ENCODE data around the gene NDUFS2.
A peak's percentile ranks its signal among the peaks of the same experiment; 100 is the strongest.

NDUFS2 gene

DNA sequence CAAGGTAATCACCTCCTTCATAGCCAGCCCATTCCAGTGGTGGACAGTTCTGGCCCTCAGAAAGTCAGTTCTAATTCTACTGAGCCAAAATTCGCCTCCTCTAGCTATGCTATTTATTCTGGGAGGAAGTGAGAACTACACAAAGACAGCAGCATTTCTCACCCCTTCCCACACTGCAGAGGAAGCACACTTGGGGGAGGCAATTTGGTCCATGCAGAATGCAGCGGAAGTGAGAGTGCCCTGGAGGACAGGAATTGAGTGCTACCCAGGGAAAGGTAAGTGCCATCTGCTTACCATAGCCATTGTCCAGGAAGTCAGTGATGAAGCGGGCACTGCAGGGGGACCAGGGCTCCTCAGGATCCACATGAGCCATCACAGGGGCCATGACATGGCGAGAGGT, 7.0 kb upstream of the NDUFS2 start:
- DNase-seq (ENCODE audit: low spot score) = no peak
- peak overlapping the region; percentile 75 for H3K4me3 ChIP-seq
- TF ChIP-seq, protein P1, sequence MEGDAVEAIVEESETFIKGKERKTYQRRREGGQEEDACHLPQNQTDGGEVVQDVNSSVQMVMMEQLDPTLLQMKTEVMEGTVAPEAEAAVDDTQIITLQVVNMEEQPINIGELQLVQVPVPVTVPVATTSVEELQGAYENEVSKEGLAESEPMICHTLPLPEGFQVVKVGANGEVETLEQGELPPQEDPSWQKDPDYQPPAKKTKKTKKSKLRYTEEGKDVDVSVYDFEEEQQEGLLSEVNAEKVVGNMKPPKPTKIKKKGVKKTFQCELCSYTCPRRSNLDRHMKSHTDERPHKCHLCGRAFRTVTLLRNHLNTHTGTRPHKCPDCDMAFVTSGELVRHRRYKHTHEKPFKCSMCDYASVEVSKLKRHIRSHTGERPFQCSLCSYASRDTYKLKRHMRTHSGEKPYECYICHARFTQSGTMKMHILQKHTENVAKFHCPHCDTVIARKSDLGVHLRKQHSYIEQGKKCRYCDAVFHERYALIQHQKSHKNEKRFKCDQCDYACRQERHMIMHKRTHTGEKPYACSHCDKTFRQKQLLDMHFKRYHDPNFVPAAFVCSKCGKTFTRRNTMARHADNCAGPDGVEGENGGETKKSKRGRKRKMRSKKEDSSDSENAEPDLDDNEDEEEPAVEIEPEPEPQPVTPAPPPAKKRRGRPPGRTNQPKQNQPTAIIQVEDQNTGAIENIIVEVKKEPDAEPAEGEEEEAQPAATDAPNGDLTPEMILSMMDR (IDR thresholded peaks at IDR 0.05) = no peak
- H3K27ac ChIP-seq = peak overlapping the region in 1 of 2 donors; percentile 98

DNA sequence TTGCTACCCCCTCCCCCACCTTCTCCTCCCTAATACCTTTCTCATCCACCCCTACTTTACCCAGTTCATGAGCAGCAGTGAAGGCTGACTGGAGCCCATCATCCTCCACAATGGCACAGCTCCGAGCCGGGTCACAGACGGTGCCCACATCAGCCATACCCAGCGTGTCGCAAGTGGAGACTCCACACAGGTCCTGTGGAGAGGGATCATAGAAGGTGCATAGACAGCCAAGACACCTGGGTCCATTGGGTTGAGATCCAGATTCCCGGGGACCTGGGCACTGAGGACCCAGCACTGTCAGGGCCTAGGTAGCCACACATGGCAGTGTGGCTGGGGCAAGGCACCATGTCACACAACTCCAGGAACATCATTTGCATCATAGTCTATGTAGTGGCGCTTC, 6.1 kb upstream of the NDUFS2 start:
- TF ChIP-seq, protein P1 (IDR thresholded peaks at IDR 0.05) = no peak
- no peak for DNase-seq (ENCODE audit: low spot score)
- H3K27ac ChIP-seq = peak overlapping the region in 1 of 2 donors; percentile 98
- H3K4me3 ChIP-seq = peak overlapping the region; percentile 75

DNA sequence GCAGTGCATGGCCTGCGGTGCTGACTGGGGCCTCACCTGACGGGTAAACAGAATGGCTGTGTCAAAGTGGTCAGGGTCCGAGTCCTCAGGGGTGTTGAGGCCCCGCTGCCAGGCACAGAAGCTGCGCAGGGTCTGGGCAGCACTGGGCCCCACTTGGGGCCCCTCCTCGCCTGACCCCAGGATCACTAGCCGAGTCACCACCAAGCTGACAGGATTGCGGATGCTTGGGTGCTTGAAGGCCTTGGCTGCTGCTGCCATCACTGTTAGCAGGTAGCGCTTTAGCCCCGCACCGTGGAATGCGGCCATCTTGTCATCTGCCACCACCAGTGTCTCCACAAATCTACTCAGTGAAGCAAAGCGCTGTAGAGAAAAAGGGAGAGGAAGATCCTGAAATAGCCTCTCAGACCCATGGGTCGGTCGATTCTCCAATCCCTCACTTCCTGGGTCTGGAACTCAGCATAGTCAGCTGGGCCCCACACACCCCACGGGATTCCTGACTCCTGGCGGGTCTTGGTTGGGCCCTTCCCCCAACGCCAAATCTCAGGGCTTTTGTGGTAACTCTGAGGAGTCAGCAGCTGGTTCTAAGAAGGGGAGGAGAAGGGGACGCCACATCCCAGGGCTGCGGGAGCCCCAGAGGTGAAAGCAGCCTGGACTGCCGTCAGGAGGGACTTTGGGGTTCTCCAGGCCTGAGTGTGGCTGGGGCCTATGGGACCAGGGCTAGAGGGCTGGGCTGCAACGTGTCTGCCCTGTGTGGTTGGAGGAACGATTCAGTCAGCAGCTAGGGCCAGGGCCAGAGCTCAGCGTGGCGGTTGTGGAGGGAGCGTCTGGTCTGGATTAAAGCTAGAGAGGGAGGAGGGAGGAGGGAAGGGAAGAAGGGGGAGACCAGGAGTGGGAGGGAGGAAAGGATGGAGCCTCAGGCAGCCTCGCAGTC, 5.4 kb upstream of the NDUFS2 start:
- DNase-seq (ENCODE audit: low spot score) = no peak
- Histone ChIP-seq H3K4me3 (peak overlapping the region; percentile 75), H3K27ac (peak overlapping the region; percentile 97 to 98)
- TF ChIP-seq, protein P1 (IDR thresholded peaks at IDR 0.05) = no peak

DNA sequence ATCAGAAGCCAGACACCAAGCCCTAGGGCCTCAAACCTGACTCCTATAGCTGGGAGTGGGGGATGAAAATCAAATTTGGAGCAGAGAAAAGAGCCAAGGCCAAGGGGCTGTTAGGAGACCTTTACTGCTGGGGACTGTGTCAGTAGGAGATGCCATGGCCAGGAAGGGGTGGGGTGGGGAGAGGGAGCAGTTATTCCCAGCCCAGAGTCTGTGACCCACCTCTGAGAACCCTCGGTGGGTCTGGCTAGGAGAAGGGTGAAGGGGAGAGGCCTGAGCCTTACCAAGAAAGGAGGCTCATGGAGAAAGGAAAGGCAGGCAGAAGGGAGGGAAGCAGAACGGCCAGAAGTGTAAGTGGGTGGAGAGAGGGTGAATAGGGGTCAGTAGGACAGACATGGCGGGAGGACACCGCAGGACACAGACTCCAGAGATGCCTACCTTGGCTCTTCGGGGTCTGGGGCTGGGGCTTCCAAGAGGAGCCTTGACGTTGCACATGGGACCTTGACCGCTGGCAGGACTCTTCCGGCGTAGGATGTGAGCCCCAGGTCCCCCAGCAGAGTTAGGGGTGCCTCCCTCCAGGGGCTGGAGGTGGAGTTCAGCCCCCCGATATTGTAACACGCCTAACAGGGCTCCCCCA, 4.5 kb upstream of the NDUFS2 start:
- TF ChIP-seq, protein P1 (IDR thresholded peaks at IDR 0.05) = no peak
- H3K27ac ChIP-seq = peak overlapping the region; percentile 97 to 98
- no peak for DNase-seq (ENCODE audit: low spot score)
- H3K4me3 ChIP-seq = peak overlapping the region; percentile 75

DNA sequence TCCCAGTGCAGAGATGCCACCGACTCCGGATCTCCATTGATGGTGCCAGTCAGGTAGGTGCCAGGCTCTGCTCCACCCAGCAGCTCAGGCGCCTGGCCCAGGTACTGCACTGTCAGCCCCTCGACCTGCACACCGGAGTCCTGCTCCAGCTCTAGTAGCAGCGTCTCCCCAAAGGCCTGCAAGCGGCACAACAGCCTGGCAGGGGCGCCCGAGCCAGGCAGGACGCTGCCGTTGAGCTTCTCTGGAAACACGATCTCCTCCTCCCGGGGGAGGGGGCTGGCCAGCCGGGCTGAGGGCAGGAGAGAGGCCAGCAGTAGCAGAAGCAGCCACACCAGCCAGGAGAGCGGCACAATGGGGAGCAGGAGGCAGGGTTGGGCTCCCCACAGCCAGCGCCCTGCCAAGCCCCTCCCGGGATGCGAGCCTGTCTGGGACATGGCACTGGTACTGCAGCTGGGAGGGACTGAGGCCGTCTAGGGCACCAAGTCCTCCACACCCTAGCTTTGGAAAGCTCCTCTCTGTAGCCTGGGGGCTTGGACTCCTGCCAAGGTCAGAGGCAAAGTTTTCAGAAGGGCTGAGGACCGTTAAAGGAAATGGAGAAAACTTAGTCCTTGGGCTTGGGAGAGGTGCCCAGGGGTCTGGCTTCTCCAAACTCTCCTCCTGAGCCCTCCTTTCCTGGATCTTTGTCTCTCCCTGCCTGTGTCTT, 3.8 kb upstream of the NDUFS2 start:
- TF ChIP-seq, protein P1 (IDR thresholded peaks at IDR 0.05) = no peak
- DNase-seq (ENCODE audit: low spot score) = no peak
- H3K4me3 ChIP-seq = peak overlapping the region; percentile 75
- peak overlapping the region; percentile 97 to 98 for H3K27ac ChIP-seq

DNA sequence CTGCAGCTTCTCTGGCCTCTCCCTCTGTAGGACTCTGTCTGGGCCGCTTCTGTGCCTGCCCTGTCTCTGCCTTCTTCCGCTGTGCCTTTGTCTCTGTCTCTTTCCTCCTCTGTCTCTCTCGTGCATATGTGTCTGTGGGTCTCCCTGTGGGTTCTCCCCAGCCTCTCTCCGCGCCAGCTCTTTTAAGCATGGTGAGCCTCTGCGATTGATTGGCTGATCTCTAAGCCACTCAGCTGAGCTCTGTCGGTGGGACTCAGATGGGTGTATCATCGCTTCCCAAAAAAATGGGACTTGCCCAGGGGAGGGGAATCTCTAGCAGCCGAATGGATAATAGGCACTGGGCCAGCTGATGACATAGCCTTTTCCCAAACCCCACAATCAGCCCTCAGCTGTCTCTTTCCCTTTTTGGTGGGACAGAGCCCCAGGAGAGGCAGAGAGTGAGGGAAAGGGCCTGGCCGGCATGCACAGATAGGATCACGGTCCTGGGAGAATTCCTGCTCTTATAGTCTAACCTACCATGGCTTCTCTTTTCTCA, 3.2 kb upstream of the NDUFS2 start, which contains the start of gene ADAMTS4:
Gene ADAMTS4, minus strand, starts transcription at position 158 of the 535 bp plus-strand sequence. CDS start 427 bp downstream, outside the sequence.
- TF ChIP-seq, protein P1 (IDR thresholded peaks at IDR 0.05) = no peak
- Histone ChIP-seq H3K4me3 (peak within 1 kb of the TSS; percentile 75), H3K27ac (peak within 1 kb of the TSS; percentile 97 to 98)
- peak; percentile 91 for DNase-seq (ENCODE audit: low spot score)
